Astrocyte (in vitro differentiated cells and primary cell): ENCODE results near the gene FBLN2. TPM values are rescaled to one million over a fixed set of nuclear protein-coding genes. Genes with fewer than 3 reads are reported as not detected.
"Not testable (repeated sequence)": the region's sequence is repeated elsewhere in the genome, so short reads cannot be mapped to it uniquely, and the experiment has no call there.

ENCODE experiments used
- DNase-seq: peaks from one replicate; pipeline ENCODE4 v3.0.0-alpha.2; 2010; ENCODE audit warnings: low read depth
- FAIRE-seq: peaks from 2 replicates; lab custom pipeline; 2011; peaks lifted over from hg19 to GRCh38; lab: Jason Lieb, UNC
- H2AFZ ChIP-seq: 2 replicates; pipeline ENCODE4 v1.6.0; 2012; ENCODE audit warnings: low read depth, low read length, inconsistent platforms
- H3K27ac ChIP-seq: 2 replicates; pipeline ENCODE4 v1.5.1; 2011; ENCODE audit warnings: low read depth, low read length, inconsistent platforms
- H3K27me3 ChIP-seq: 2 replicates; pipeline ENCODE4 v1.6.0; 2011; ENCODE audit warnings: low read length, inconsistent platforms; ENCODE audit not compliant: insufficient read depth
- H3K36me3 ChIP-seq: 2 replicates; pipeline ENCODE4 v1.5.1; 2011; ENCODE audit warnings: low read length, inconsistent platforms; ENCODE audit not compliant: insufficient read depth
- H3K4me1 ChIP-seq: 2 replicates; pipeline ENCODE4 v1.5.1; 2011; ENCODE audit warnings: low read length, inconsistent platforms; ENCODE audit not compliant: insufficient read depth
- H3K4me2 ChIP-seq: 2 replicates; pipeline ENCODE4 v1.6.0; 2012; ENCODE audit warnings: low read length, inconsistent platforms
- H3K4me3 ChIP-seq: 2 replicates; pipeline ENCODE4 v1.5.1; 2011; ENCODE audit warnings: low read depth, mild to moderate bottlenecking, low read length, inconsistent platforms; ENCODE audit not compliant: insufficient read depth
- H3K79me2 ChIP-seq: 2 replicates; pipeline ENCODE4 v1.6.0; 2012; ENCODE audit warnings: mild to moderate bottlenecking, low read length, inconsistent platforms; ENCODE audit not compliant: insufficient read depth
- H3K9ac ChIP-seq: 2 replicates; pipeline ENCODE4 v1.6.0; 2012; ENCODE audit warnings: mild to moderate bottlenecking, low read length, inconsistent platforms
- H3K9me3 ChIP-seq: 2 replicates; pipeline ENCODE4 v1.5.1; 2012; ENCODE audit warnings: low read depth, mild to moderate bottlenecking, low read length, inconsistent platforms; ENCODE audit not compliant: insufficient read depth
- H4K20me1 ChIP-seq: 2 replicates; pipeline ENCODE4 v1.6.0; 2012; ENCODE audit warnings: low read length, inconsistent platforms; ENCODE audit not compliant: insufficient read depth
- H3K27ac Mint-ChIP-seq: one replicate; pipeline ENCODE4 v1.8.0; 2021; ENCODE audit warnings: mild to moderate bottlenecking, mixed read lengths; ENCODE audit not compliant: unreplicated experiment
- H3K27me3 Mint-ChIP-seq: one replicate; pipeline ENCODE4 v1.8.0; 2021; ENCODE audit warnings: low read depth, mixed read lengths; ENCODE audit not compliant: unreplicated experiment
- H3K36me3 Mint-ChIP-seq: one replicate; pipeline ENCODE4 v1.8.0; 2021; ENCODE audit warnings: low read depth, mixed read lengths; ENCODE audit not compliant: unreplicated experiment
- H3K4me1 Mint-ChIP-seq: one replicate; pipeline ENCODE4 v1.8.0; 2021; ENCODE audit warnings: low read depth, mixed read lengths; ENCODE audit not compliant: unreplicated experiment
- H3K4me3 Mint-ChIP-seq: one replicate; pipeline ENCODE4 v1.8.0; 2021; ENCODE audit warnings: mild to moderate bottlenecking, moderate library complexity, mixed read lengths; ENCODE audit not compliant: unreplicated experiment
- H3K9me3 Mint-ChIP-seq: one replicate; pipeline ENCODE4 v1.8.0; 2021; ENCODE audit warnings: mild to moderate bottlenecking, mixed read lengths; ENCODE audit not compliant: unreplicated experiment
- CTCF ChIP-seq: IDR thresholded peaks from 2 replicates; pipeline ENCODE4 v1.5.1; 2011; ENCODE audit warnings: low read depth, mild to moderate bottlenecking, inconsistent platforms, low read length, moderate library complexity; ENCODE audit not compliant: insufficient read depth
- EZH2 ChIP-seq: IDR thresholded peaks from 2 replicates; pipeline ENCODE4 v1.6.1; 2012; ENCODE audit warnings: mild to moderate bottlenecking, low read length, inconsistent platforms; ENCODE audit not compliant: insufficient read depth
- total RNA-seq: library from RNA; stranded (reverse); gene quantifications from 2 replicates; pipeline ENCODE4 v1.2.1, GENCODE V29; 2021

FBLN2 gene
- total RNA-seq, 1 donor from 2014 or later = 36.6 TPM

- Mint-ChIP-seq H3K27ac (no peak overlapping the region), H3K4me1 (peaks cover 5% of the 10 kb centered on the region), H3K4me3 (no peak overlapping the region), H3K27me3 (peaks cover 8% of the 10 kb centered on the region), H3K9me3 (peaks cover 11% of the 10 kb centered on the region), H3K36me3 (peaks cover 2% of the 10 kb centered on the region)
- Histone ChIP-seq H2AFZ (no peak overlapping the region), H3K27ac (no peak overlapping the region), H3K27me3 (no peaks in the 10 kb centered on the region), H4K20me1 (no peaks in the 10 kb centered on the region), H3K4me3 (no peak overlapping the region), H3K9ac (no peak overlapping the region), H3K9me3 (no peaks in the 10 kb centered on the region), H3K4me1 (no peaks in the 10 kb centered on the region), H3K36me3 (no peaks in the 10 kb centered on the region), H3K79me2 (no peaks in the 10 kb centered on the region), H3K4me2 (no peak overlapping the region)
- DNase-seq (no peak), FAIRE-seq (no peak)
- no peak for TF ChIP-seq CTCF
- TF ChIP-seq EZH2 = no peak
Observed at GRCh38 chr3:13519006-13519791, 29.7 kb upstream of the FBLN2 start.

- no peak for TF ChIP-seq CTCF
- no peak for TF ChIP-seq EZH2
- H3K27ac Mint-ChIP-seq = no peak overlapping the region
- no peak for FAIRE-seq
Observed at GRCh38 chr3:13520326-13520880, 28.5 kb upstream of the FBLN2 start.

GRCh38 chr3:13521309-13521708, 27.6 kb upstream of the FBLN2 start:
- TF ChIP-seq CTCF (no peak), EZH2 (no peak)
- peaks cover 6% of the 10 kb centered on the region for H3K4me1 Mint-ChIP-seq
- peaks cover 8% of the 10 kb centered on the region for H3K4me1 ChIP-seq
- DNase-seq (no peak), FAIRE-seq (no peak)
- H3K9me3 ChIP-seq = no peaks in the 10 kb centered on the region
- no peak overlapping the region for H3K27ac Mint-ChIP-seq
- H3K27ac ChIP-seq = no peak overlapping the region
- no peaks in the 10 kb centered on the region for H4K20me1 ChIP-seq
- no peak overlapping the region for H2AFZ ChIP-seq
- H3K27me3 ChIP-seq = no peaks in the 10 kb centered on the region
- peaks cover 8% of the 10 kb centered on the region for H3K27me3 Mint-ChIP-seq
- H3K36me3 Mint-ChIP-seq = peaks cover 2% of the 10 kb centered on the region
- H3K79me2 ChIP-seq = no peaks in the 10 kb centered on the region
- H3K9me3 Mint-ChIP-seq = peaks cover 11% of the 10 kb centered on the region
- H3K4me2 ChIP-seq = no peak overlapping the region
- no peak overlapping the region for H3K4me3 Mint-ChIP-seq
- H3K9ac ChIP-seq = no peak overlapping the region
- no peaks in the 10 kb centered on the region for H3K36me3 ChIP-seq
- no peak overlapping the region for H3K4me3 ChIP-seq

More at GRCh38 chr3:13520326-13520880, 28.5 kb upstream of the FBLN2 start:
- Histone ChIP-seq H3K9me3 (no peaks in the 10 kb centered on the region), H3K27me3 (no peaks in the 10 kb centered on the region), H3K27ac (no peak overlapping the region), H2AFZ (no peak overlapping the region), H4K20me1 (no peaks in the 10 kb centered on the region), H3K36me3 (no peaks in the 10 kb centered on the region), H3K79me2 (no peaks in the 10 kb centered on the region), H3K4me3 (no peak overlapping the region), H3K9ac (no peak overlapping the region), H3K4me1 (no peaks in the 10 kb centered on the region), H3K4me2 (no peak overlapping the region)
- DNase-seq = no peak
- peaks cover 2% of the 10 kb centered on the region for H3K36me3 Mint-ChIP-seq
- peaks cover 11% of the 10 kb centered on the region for H3K9me3 Mint-ChIP-seq
- H3K27me3 Mint-ChIP-seq = peaks cover 8% of the 10 kb centered on the region
- no peak overlapping the region for H3K4me3 Mint-ChIP-seq
- H3K4me1 Mint-ChIP-seq = no peaks in the 10 kb centered on the region

GRCh38 chr3:13521749-13522148, 27.2 kb upstream of the FBLN2 start:
- not testable (repeated sequence) for H3K79me2 ChIP-seq, H3K27me3 Mint-ChIP-seq, H3K27me3 ChIP-seq

More at GRCh38 chr3:13521749-13522148, 27.2 kb upstream of the FBLN2 start:
- DNase-seq, FAIRE-seq, H3K27ac Mint-ChIP-seq, H3K36me3 Mint-ChIP-seq, H3K4me2 ChIP-seq, H3K4me3 ChIP-seq, H4K20me1 ChIP-seq, H3K9ac ChIP-seq, H3K4me3 Mint-ChIP-seq, H3K36me3 ChIP-seq, H2AFZ ChIP-seq, H3K9me3 ChIP-seq, H3K27ac ChIP-seq, H3K4me1 Mint-ChIP-seq: not testable (repeated sequence)
- H3K9me3 Mint-ChIP-seq = peaks cover 11% of the 10 kb centered on the region
- H3K4me1 ChIP-seq = peaks cover 11% of the 10 kb centered on the region
